ENCODE measurements around the gene NEGR1.

NEGR1 gene

GRCh38 chr1:71836904-71837303 lies 445.4 kb downstream of the NEGR1 start:
- H3K4me3 ChIP-seq (ENCODE audit: low read depth, low read length), result no peak overlapping the region
- no peak for DNase-seq (ENCODE audit: low read depth)
- no peak for TF ChIP-seq MAX (IDR thresholded peaks at IDR 0.05; ENCODE audit: low read depth, low read length)
- no peak for TF ChIP-seq POLR2A (IDR thresholded peaks at IDR 0.05; ENCODE audit: extremely low read depth, insufficient read length)
- TF ChIP-seq CTCF (IDR thresholded peaks at IDR 0.05; ENCODE audit: low read depth, low read length), result no peak
- no peak for TF ChIP-seq MYC (IDR thresholded peaks at IDR 0.05; ENCODE audit: low read depth, low read length)

DNA sequence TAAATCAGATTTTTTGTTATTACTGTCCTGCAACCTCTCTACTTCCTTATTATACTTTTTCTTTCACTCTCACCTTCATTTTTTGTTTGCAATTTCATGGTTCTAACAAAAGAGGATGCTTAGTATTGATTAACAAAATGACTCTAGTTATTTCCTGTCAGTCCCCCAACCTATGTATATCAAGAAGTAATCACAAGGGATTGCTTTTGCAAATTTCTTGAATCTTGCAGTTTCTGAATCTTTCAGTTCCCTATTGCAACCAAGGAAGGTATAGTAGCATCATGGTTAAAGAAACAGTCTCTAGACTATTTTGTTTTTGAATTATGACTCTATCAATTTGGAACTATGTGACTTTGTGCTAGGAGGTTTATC lies 446.9 kb downstream of the NEGR1 start:
- DNase-seq (ENCODE audit: low read depth), result no peak
- no peak overlapping the region for H3K4me3 ChIP-seq (ENCODE audit: low read depth, low read length)
- no peak for TF ChIP-seq MAX (IDR thresholded peaks at IDR 0.05; ENCODE audit: low read depth, low read length)
- TF ChIP-seq MYC (IDR thresholded peaks at IDR 0.05; ENCODE audit: low read depth, low read length), result no peak
- no peak for TF ChIP-seq POLR2A (IDR thresholded peaks at IDR 0.05; ENCODE audit: extremely low read depth, insufficient read length)
- TF ChIP-seq CTCF (IDR thresholded peaks at IDR 0.05; ENCODE audit: low read depth, low read length), result no peak

GRCh38 chr1:71834601-71835441 lies 447.5 kb downstream of the NEGR1 start:
- DNase-seq (ENCODE audit: low read depth), result no peak
- no peak for TF ChIP-seq MYC (IDR thresholded peaks at IDR 0.05; ENCODE audit: low read depth, low read length)
- no peak overlapping the region for H3K4me3 ChIP-seq (ENCODE audit: low read depth, low read length)

GRCh38 chr1:71831646-71832045 lies 450.7 kb downstream of the NEGR1 start:
- DNase-seq (ENCODE audit: low read depth), result no peak
- no peak overlapping the region for H3K4me3 ChIP-seq (ENCODE audit: low read depth, low read length)
- TF ChIP-seq POLR2A (IDR thresholded peaks at IDR 0.05; ENCODE audit: extremely low read depth, insufficient read length) (no peak), MYC (IDR thresholded peaks at IDR 0.05; ENCODE audit: low read depth, low read length) (no peak), CTCF (IDR thresholded peaks at IDR 0.05; ENCODE audit: low read depth, low read length) (no peak), MAX (IDR thresholded peaks at IDR 0.05; ENCODE audit: low read depth, low read length) (no peak)

DNA sequence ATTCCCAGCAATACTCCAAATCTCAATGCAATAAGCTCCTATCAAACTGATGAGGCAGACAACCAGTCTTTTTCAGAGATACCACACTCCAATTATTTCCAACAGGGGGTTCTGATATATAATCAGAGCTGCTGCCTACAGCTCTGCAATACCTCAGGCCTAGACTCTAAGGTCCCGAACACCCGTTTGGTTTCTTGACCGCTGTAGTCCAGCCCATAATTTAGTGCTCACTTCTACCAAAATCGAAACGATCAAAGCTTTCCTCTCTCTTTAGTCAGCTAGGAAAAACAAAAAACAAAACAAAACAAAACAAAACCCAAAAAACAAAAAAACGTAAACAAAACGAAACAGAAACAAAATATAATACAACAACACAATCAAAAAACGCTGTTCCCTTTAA lies 453.0 kb downstream of the NEGR1 start:
- TF ChIP-seq POLR2A (IDR thresholded peaks at IDR 0.05; ENCODE audit: extremely low read depth, insufficient read length) (no peak), MYC (IDR thresholded peaks at IDR 0.05; ENCODE audit: low read depth, low read length) (no peak), MAX (IDR thresholded peaks at IDR 0.05; ENCODE audit: low read depth, low read length) (no peak), CTCF (IDR thresholded peaks at IDR 0.05; ENCODE audit: low read depth, low read length) (no peak)
- DNase-seq (ENCODE audit: low read depth), result no peak
- H3K4me3 ChIP-seq (ENCODE audit: low read depth, low read length), result no peak overlapping the region

DNA sequence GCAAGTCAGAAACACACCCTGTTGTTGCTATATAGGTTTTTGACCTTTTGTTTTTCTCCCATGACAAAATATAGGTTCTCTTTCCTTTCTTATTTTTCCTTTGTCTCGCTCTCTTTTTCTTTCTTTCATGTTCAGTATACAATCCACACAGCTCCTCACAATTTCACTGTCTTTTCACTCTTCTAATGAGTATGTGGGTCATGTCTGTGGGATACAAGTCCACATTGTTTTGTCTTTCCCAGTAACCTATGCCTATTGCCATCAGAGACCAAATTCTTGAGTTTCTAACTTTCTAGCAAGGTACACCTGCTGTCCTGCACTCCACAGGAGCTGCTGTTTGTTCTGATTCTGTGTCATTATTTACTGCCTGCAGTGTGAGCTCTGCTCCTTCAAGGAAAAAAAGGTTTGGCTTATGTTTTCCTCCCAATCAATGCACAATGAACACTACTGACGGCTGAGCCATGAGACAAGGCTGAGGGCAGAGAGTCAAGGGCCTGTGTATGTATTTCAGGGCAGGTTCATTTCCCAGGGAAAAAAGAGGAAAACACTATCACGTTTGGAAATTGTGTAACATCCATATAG lies 453.8 kb downstream of the NEGR1 start:
- TF ChIP-seq POLR2A (IDR thresholded peaks at IDR 0.05; ENCODE audit: extremely low read depth, insufficient read length), result no peak
- no peak for DNase-seq (ENCODE audit: low read depth)
- no peak overlapping the region for H3K4me3 ChIP-seq (ENCODE audit: low read depth, low read length)

All from NB4 (cell line).